CD14-positive monocyte (primary cell): Measurements from ENCODE around the gene RNF151. TPM values are rescaled to one million over a fixed set of nuclear protein-coding genes. Genes with fewer than 3 reads are reported as not detected.
"Not testable (repeated sequence)": the region's sequence is repeated elsewhere in the genome, so short reads cannot be mapped to it uniquely, and the experiment has no call there.

Experiments
- DNase-seq, 3 donors: peaks; one replicate each; pipeline ENCODE4 v3.0.0-alpha.2; 2011 to 2022
- H2AFZ ChIP-seq: 2 replicates; pipeline ENCODE4 v1.6.0; 2012; ENCODE audit warnings: mild to moderate bottlenecking, low read depth, low read length, inconsistent platforms; ENCODE audit not compliant: insufficient read depth, poor library complexity, severe bottlenecking
- H3K27ac ChIP-seq, 2 donors: 1 replicate in 1 of 2; 2 replicates in 1 of 2; pipeline ENCODE4 v1.5.1; 2012 to 2013; ENCODE audit warnings: low read length in 2 of 2, control low read depth in 1 of 2, inconsistent platforms in 1 of 2, low read depth in 1 of 2, mild to moderate bottlenecking in 1 of 2
- H3K27me3 ChIP-seq, 2 donors: one replicate each; pipeline versions ENCODE4 v1.6.0 to v1.6.1; 2011 to 2013; ENCODE audit warnings: low read length in 2 of 2; ENCODE audit not compliant: control insufficient read depth in 2 of 2, insufficient read depth in 2 of 2
- H3K36me3 ChIP-seq, 2 donors: replicated peaks in 1 of 2; 1 replicate in 1 of 2; 2 replicates in 1 of 2; pipeline versions ENCODE4 v1.5.1 to v1.6.1; 2012 to 2013; ENCODE audit warnings: low read length in 2 of 2, control low read depth in 1 of 2, inconsistent platforms in 1 of 2, mild to moderate bottlenecking in 1 of 2; ENCODE audit not compliant: insufficient read depth in 2 of 2, control insufficient read depth in 1 of 2
- H3K4me1 ChIP-seq, 2 donors: 1 replicate in 1 of 2; 2 replicates in 1 of 2; pipeline versions ENCODE4 v1.5.1 to v1.6.1; 2012 to 2013; ENCODE audit warnings: low read length in 2 of 2, control low read depth in 1 of 2, inconsistent platforms in 1 of 2, mild to moderate bottlenecking in 1 of 2, moderate library complexity in 1 of 2; ENCODE audit not compliant: insufficient read depth in 2 of 2, control insufficient read depth in 1 of 2
- H3K4me2 ChIP-seq: replicated peaks from 2 replicates; pipeline ENCODE3; 2012; ENCODE audit warnings: low read length, moderate library complexity, mild to moderate bottlenecking; ENCODE audit not compliant: poor library complexity, severe bottlenecking; ENCODE audit errors: extremely low read depth
- H3K4me3 ChIP-seq, 3 experiments: fragments of 200-600 bp in 1 of 3; sonication (generic) in 1 of 3; replicated peaks in 1 of 3; 1 replicate in 2 of 3; 2 replicates in 1 of 3; pipeline ENCODE4 v1.5.1; 2011 to 2013; ENCODE audit warnings: low read length in 3 of 3, mild to moderate bottlenecking in 3 of 3, control low read depth in 2 of 3, low read depth in 2 of 3, inconsistent platforms in 1 of 3, moderate library complexity in 1 of 3
- H3K79me2 ChIP-seq: 2 replicates; pipeline ENCODE4 v1.6.0; 2012; ENCODE audit warnings: mild to moderate bottlenecking, control low read depth, inconsistent platforms, low read length, moderate library complexity; ENCODE audit not compliant: insufficient read depth
- H3K9ac ChIP-seq: 2 replicates; pipeline ENCODE4 v1.6.0; 2017; ENCODE audit warnings: low read length, mild to moderate bottlenecking; ENCODE audit not compliant: insufficient read depth, poor library complexity, severe bottlenecking
- H3K9me3 ChIP-seq, 2 donors: replicated peaks in 1 of 2; 1 replicate in 1 of 2; 2 replicates in 1 of 2; pipeline versions ENCODE4 v1.5.1 to v1.6.1; 2012 to 2013; ENCODE audit warnings: low read length in 2 of 2, control low read depth in 1 of 2; ENCODE audit not compliant: control insufficient read depth in 1 of 2, insufficient read depth in 1 of 2
- H4K20me1 ChIP-seq: 2 replicates; pipeline ENCODE4 v1.6.0; 2012; ENCODE audit warnings: mild to moderate bottlenecking, low read length, control low read depth, moderate library complexity; ENCODE audit not compliant: insufficient read depth
- H3K27ac Mint-ChIP-seq, 7 donors: one replicate each; pipeline ENCODE4 v1.8.0; 2020; ENCODE audit warnings: mild to moderate bottlenecking in 7 of 7, mixed read lengths in 7 of 7, moderate library complexity in 6 of 7, inconsistent platforms in 2 of 7
- H3K27me3 Mint-ChIP-seq, 3 donors: one replicate each; pipeline ENCODE4 v1.8.0; 2021 to 2022; ENCODE audit warnings: low read depth in 3 of 3, mild to moderate bottlenecking in 3 of 3, mixed read lengths in 3 of 3, moderate library complexity in 3 of 3, inconsistent platforms in 1 of 3
- H3K36me3 Mint-ChIP-seq, 2 donors: one replicate each; pipeline ENCODE4 v1.8.0; 2020; ENCODE audit warnings: mixed read lengths in 2 of 2, inconsistent platforms in 1 of 2, mild to moderate bottlenecking in 1 of 2
- H3K4me1 Mint-ChIP-seq: one replicate; pipeline ENCODE4 v1.8.0; 2020; ENCODE audit warnings: mild to moderate bottlenecking, mixed read lengths
- H3K4me3 Mint-ChIP-seq, 2 donors: one replicate each; pipeline ENCODE4 v1.8.0; 2020; ENCODE audit warnings: mild to moderate bottlenecking in 2 of 2, mixed read lengths in 2 of 2, moderate library complexity in 1 of 2
- H3K9me3 Mint-ChIP-seq, 7 donors: one replicate each; pipeline ENCODE4 v1.8.0; 2020 to 2022; ENCODE audit warnings: mixed read lengths in 7 of 7, mild to moderate bottlenecking in 6 of 7, moderate library complexity in 6 of 7, inconsistent platforms in 2 of 7
- CTCF ChIP-seq: fragments of 200-600 bp; IDR thresholded peaks from one replicate; pipeline ENCODE4 v1.8.0; 2022; ENCODE audit warnings: antibody characterized with exemption, mild to moderate bottlenecking
- whole genome bisulfite sequencing: methylation state at CpG from one replicate; pipeline ENCODE4 v1.1.5; 2013; ENCODE audit warnings: missing lambda C conversion rate; ENCODE audit not compliant: insufficient coverage; 5-methylcytosine and 5-hydroxymethylcytosine counted together
- intact Hi-C, 2 donors: fragments of 100-400 bp; cut with micrococcal nuclease; formaldehyde crosslinking; loops; one replicate each; pipeline versions ENCODE4 v1.15.0 to v1.15.1; 2023
- polyA plus RNA-seq, 3 donors: library from polyadenylated mRNA; depleted of rRNA in 1 of 3; unstranded in 2 of 3; stranded (reverse) in 1 of 3; fragments of 300-500 nt in 2 of 3; fragments of >200 nt in 1 of 3; fragmentation: Illumina TruSeq in 2 of 3; gene quantifications; 1 replicate in 2 of 3; 2 replicates in 1 of 3; pipeline ENCODE4 v1.2.3, GENCODE V29; 2012 to 2021

Gene RNF151
- polyA plus RNA-seq, 3 donors, result not detected

DNA sequence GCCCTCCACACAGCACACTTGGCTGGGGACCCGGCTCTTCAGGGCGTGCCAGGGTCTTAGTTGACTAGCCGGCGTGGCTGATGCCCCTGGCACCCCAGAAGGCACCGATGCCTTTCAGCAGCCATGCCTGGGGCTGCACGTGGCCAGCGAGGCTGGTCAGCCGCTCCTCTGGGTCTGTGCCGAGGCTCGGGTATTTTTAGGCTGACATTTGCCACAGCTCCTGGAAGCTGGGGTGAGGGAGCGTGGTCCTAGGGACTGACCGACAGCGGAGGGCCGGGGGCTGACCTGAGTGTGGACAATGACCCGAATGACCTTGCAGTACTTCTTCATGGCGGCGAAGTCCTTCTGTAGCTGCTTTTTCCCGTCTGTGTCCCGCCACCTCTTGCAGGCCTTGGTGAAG is 16.1 kb upstream of the RNF151 start:
- H4K20me1 ChIP-seq, result no peaks in the 10 kb centered on the region
- no peaks in the 10 kb centered on the region for H3K36me3 Mint-ChIP-seq
- H2AFZ ChIP-seq, result no peak overlapping the region
- H3K27ac ChIP-seq, result no peak overlapping the region
- H3K27ac Mint-ChIP-seq, result no peak overlapping the region
- TF ChIP-seq CTCF, result no peak
- peaks cover 4 to 16% (median 15%) of the 10 kb centered on the region in 3 donors for H3K27me3 Mint-ChIP-seq
- H3K4me1 ChIP-seq, result no peaks in the 10 kb centered on the region
- H3K4me1 Mint-ChIP-seq, result no peaks in the 10 kb centered on the region
- H3K4me2 ChIP-seq, result no peak overlapping the region
- H3K4me3 ChIP-seq, result no peak overlapping the region
- intact Hi-C loops, result no loop called here
- H3K9ac ChIP-seq, result no peak overlapping the region
- no peak overlapping the region for H3K4me3 Mint-ChIP-seq
- WGBS, result 98% methylated on average over 19 of the region's 19 CpGs
- H3K27me3 ChIP-seq, result no peaks in the 10 kb centered on the region
- no peak for DNase-seq
- no peaks in the 10 kb centered on the region for H3K9me3 Mint-ChIP-seq
- no peaks in the 10 kb centered on the region for H3K79me2 ChIP-seq
- no peaks in the 10 kb centered on the region for H3K36me3 ChIP-seq
- no peaks in the 10 kb centered on the region for H3K9me3 ChIP-seq

DNA sequence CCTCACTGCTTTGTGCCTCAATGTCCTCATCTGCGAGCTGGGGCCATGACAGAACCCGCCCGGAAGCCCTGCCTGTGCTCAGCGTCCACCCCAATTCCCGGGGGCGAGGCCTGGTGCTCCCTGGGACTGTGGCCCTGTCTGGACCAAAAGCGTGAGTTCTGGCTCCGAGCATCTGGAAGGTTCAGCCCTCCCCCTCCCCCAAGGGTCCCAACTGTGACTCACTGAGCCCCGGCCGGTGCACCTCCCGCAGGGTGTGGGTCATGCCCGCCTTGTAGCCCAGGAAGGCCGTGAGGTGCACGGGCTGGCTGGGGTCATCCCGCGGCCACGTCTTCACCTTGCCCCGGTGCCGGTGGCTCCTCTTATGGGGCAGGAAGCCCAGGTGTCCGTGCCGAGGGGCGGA is 12.9 kb upstream of the RNF151 start:
- Histone ChIP-seq H3K36me3 (no peaks in the 10 kb centered on the region), H3K4me2 (no peak overlapping the region), H3K79me2 (no peaks in the 10 kb centered on the region), H3K9me3 (no peaks in the 10 kb centered on the region), H2AFZ (no peak overlapping the region), H3K9ac (no peak overlapping the region), H3K27ac (no peak overlapping the region), H3K4me1 (peaks cover under 1 to 3% of the 10 kb centered on the region in 2 donors), H4K20me1 (no peaks in the 10 kb centered on the region), H3K27me3 (no peaks in the 10 kb centered on the region), H3K4me3 (no peak overlapping the region)
- H3K36me3 Mint-ChIP-seq, result no peaks in the 10 kb centered on the region
- peaks cover 0 to 8% (median 0%) of the 10 kb centered on the region in 7 donors for H3K9me3 Mint-ChIP-seq
- TF ChIP-seq CTCF, result no peak
- no peak for DNase-seq
- peaks cover 8 to 39% (median 32%) of the 10 kb centered on the region in 3 donors for H3K27me3 Mint-ChIP-seq
- H3K4me3 Mint-ChIP-seq, result no peak overlapping the region
- WGBS, result 91% methylated on average over 21 of the region's 22 CpGs
- H3K4me1 Mint-ChIP-seq, result peaks cover 2% of the 10 kb centered on the region
- intact Hi-C loops, result no loop called here
- no peak overlapping the region for H3K27ac Mint-ChIP-seq

- peaks cover 18% of the 10 kb centered on the region for H4K20me1 ChIP-seq
- intact Hi-C loops, DNase-seq, H3K4me3 Mint-ChIP-seq, H3K4me2 ChIP-seq, H3K27ac Mint-ChIP-seq, H3K27ac ChIP-seq, H3K9me3 Mint-ChIP-seq, H2AFZ ChIP-seq, H3K27me3 ChIP-seq, H3K4me3 ChIP-seq, H3K9ac ChIP-seq, H3K9me3 ChIP-seq: not testable (repeated sequence)
- peaks cover 16% of the 10 kb centered on the region in 2 donors for H3K36me3 ChIP-seq
- peaks cover 21 to 29% of the 10 kb centered on the region in 2 donors for H3K4me1 ChIP-seq
- WGBS, result 97% methylated on average over 16 of the region's 22 CpGs
- Mint-ChIP-seq H3K27me3 (peaks cover 8 to 37% (median 28%) of the 10 kb centered on the region in 3 donors), H3K4me1 (peaks cover 23% of the 10 kb centered on the region), H3K36me3 (peaks cover 15 to 16% of the 10 kb centered on the region in 2 donors)
- peaks cover 19% of the 10 kb centered on the region for H3K79me2 ChIP-seq
These were observed 9.1 kb upstream of the RNF151 start for GRCh38 chr16:1957434-1958142.
